Right hindlimb (tissue), 1 donor: ENCODE results near the gene MKI67.
A peak's percentile ranks its signal among the peaks of the same experiment; 100 is the strongest.
"Not testable (repeated sequence)": the region's sequence is repeated elsewhere in the genome, so short reads cannot be mapped to it uniquely, and the experiment has no call there.

Source experiments
- DNase-seq: peaks from one replicate; pipeline ENCODE4 v3.0.0-alpha.2; 2018

Gene MKI67

GRCh38 chr10:128125944-128126764 lies at the start of gene MKI67:
TSS of gene MKI67 (minus strand) at chr10:128126423. CDS start at chr10:128125667, 756 bp downstream.
- DNase-seq, result peak; percentile 94

GRCh38 chr10:128174581-128175559 lies 48.6 kb upstream of the MKI67 start:
- DNase-seq, result no peak

GRCh38 chr10:128173386-128173785 lies 47.2 kb upstream of the MKI67 start:
- no peak for DNase-seq

- no peak for DNase-seq
Observed at GRCh38 chr10:128172756-128173155, 46.5 kb upstream of the MKI67 start.

GRCh38 chr10:128169811-128170379 lies 43.7 kb upstream of the MKI67 start:
- no peak for DNase-seq

- no peak for DNase-seq
Observed at GRCh38 chr10:128167926-128168520, 41.8 kb upstream of the MKI67 start.

GRCh38 chr10:128167123-128167522 lies 40.9 kb upstream of the MKI67 start:
- not testable (repeated sequence) for DNase-seq

- no peak for DNase-seq
Observed at GRCh38 chr10:128166151-128166550, 39.9 kb upstream of the MKI67 start.

GRCh38 chr10:128165536-128165935 lies 39.3 kb upstream of the MKI67 start:
- no peak for DNase-seq

GRCh38 chr10:128163701-128164100 lies 37.5 kb upstream of the MKI67 start:
- no peak for DNase-seq

GRCh38 chr10:128161031-128161430 lies 34.8 kb upstream of the MKI67 start:
- DNase-seq, result no peak

GRCh38 chr10:128160297-128160711 lies 34.1 kb upstream of the MKI67 start:
- DNase-seq, result no peak

- DNase-seq, result no peak
Observed at GRCh38 chr10:128158021-128158795, 32.0 kb upstream of the MKI67 start.

- no peak for DNase-seq
Observed at GRCh38 chr10:128156999-128157755, 31.0 kb upstream of the MKI67 start.

GRCh38 chr10:128152741-128153580 lies 26.7 kb upstream of the MKI67 start:
- no peak for DNase-seq

- DNase-seq, result no peak
Observed at GRCh38 chr10:128151031-128151430, 24.8 kb upstream of the MKI67 start.

- no peak for DNase-seq
Observed at GRCh38 chr10:128150561-128150960, 24.3 kb upstream of the MKI67 start.

- peak; percentile 73 for DNase-seq
Observed at GRCh38 chr10:128150045-128150493, 23.8 kb upstream of the MKI67 start.

GRCh38 chr10:128149267-128150014 lies 23.2 kb upstream of the MKI67 start:
- DNase-seq, result no peak
